SKM-1 (cell line): ENCODE data around the gene MST1R.
"Not testable (repeated sequence)": the region's sequence is repeated elsewhere in the genome, so short reads cannot be mapped to it uniquely, and the experiment has no call there.

ENCODE experiments used
- DNase-seq: peaks from one replicate; lab custom pipeline; 2025; ENCODE audit not compliant: unreplicated experiment; lab: John Stamatoyannopoulos, UW

Gene MST1R

DNA sequence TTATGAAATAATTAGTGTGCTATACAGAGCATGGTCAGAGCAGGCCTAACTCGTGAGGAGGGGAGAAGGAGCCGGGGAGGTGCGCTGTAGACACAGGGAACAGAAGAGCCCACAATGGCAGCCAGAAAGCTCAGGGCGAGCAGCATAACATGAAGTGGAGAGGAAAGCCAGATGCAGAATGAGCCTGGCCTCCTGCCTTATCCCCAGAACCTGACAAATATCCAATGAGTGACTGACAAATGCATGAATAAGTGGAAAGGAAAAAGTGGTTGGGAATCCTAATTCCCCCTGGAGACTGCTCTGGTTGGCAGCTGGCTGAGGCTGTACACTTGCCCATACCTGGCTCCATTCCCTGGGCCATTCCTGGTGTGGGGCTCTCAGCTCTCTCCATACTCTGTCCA, 9.2 kb upstream of the MST1R start:
- DNase-seq, result no peak

DNA sequence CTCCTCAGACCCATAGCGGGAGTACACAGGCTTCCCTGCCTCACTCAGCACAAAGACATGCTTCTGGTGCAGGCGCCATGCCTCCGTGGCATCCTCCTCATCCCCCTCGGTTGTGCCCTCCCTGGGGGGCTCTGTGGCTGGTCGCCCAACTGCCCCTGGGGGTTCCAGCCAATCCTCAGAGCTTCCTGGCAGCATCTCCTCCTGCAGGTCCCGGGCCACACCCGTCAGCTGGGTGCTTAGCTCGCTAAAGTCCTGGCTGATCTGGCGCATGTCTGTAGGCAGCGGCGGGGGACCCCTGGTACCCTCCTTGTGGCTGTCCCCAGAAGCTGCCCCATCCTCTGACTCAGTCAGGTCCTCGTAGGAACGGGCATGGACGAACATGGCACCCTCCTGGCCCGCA, 7.9 kb upstream of the MST1R start:
- no peak for DNase-seq

DNA sequence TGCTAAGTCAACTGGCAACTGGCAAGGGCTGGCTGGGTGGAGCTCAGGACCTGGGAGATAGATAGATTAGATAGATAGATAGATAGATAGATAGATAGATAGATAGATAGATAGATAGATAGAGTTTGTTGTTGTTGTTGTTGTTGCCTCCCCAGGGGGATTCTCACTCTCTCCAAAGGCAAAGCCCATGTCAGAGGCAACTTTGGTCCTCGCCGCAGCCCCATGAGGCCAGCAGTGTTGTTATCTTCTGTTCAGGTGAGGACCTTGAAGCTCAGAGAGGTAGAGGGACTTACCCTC, 7.4 kb upstream of the MST1R start:
- no peak for DNase-seq

DNA sequence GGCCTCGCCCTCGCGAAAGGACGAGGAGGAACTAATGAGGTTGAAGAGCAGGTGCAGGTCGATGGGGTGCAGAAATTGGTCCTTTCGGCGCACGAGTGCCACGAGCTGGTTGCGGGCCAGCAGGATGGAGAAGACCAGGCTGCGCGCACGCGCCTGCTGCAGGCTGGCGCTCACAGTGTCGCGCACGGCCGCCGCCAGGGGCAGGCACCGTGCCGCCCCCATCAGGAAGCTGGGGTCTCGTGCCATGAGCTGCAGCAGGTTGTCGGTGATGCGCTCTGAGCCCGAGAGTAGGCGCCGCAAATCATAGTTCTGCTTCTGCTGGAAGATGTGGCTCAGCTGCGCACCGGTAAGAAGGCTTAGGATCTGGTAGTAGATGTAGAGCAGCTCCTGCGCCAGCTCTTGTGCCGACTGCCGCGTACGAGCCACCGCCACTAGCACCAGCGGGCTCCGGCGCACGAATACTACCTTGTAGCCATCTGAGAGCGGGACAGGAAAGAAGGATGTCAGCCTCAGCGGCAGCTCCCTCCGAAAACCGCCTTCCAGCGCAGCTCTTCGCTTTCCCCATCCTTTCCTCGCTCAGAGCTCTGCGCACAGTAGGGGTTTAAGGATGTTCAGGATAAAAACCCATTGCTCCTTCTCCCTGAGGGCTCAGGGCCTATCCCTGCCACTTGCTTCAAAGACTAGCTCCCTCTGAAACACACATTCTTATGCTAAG, 6.9 kb upstream of the MST1R start:
- DNase-seq, result no peak

DNA sequence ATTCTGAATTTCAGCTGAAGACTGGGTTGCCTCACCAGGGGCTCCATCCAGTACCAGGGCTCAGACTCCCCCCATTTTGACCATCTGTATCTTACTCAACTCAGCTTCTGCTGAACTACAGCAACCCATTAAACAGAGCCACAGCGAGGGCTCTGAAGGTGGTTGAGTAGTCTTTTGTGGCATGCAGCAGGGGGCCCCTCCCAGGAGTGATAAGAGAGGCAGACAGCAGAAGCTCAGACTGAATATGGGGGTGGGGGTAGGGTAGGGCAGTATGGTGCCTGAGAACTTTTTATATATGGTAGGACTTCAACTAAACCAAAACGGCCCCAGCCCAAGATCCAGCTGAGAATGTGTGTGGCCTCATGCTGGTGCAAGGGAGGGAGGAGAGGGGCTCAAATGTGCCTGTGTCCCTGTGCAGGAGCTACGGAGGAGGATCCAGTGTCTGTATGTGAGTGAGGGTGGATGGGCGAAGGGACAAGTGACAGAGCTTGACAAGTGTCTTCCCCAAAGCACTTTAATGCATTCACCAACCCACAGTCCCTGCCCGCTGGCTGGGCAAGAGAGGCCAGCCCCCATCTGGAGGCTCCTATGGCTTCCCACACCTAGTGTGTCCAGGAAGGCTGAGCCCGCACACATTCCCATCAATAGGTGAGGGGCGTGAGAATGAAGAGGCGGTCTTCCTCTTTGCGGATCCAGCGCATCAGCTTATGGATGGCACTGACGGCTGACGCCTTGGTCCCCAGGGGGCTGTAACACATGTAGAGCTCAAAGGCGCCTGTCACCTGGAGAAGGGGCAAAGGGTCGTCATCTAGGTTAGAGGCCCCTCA, 4.9 kb upstream of the MST1R start:
- DNase-seq, result no peak

DNA sequence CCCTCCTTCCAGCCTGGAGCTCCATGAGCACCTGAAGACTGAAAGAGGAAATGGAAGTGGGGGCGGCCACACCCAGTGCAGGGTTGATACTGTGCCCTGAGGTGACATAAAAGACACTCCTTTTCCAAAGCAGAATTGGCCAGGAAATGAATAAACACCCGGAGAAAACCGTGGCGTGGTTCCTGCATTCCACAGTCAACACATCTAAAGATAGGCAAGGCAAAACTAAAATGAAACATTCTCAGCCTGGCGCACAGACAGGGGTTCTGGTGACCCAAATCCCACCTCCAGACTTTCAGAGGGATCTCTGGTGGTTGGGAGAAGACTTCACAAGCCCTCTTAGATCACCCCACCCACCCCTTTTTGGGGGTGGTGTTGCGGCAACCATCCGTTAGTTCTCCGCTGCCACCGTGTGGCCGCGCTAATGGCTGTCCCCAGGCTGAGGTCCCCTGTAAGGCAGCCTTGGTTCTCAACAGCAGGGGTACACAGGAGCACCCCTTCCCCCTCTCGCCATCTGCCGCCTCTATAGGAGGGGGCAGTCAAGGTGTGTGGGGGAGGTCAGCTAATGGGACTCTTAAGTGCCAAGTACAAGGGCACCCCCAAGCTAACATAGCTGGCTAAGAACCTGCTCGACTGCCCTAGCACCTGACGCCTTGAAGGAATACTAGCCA, 2.5 kb upstream of the MST1R start:
- no peak for DNase-seq

DNA sequence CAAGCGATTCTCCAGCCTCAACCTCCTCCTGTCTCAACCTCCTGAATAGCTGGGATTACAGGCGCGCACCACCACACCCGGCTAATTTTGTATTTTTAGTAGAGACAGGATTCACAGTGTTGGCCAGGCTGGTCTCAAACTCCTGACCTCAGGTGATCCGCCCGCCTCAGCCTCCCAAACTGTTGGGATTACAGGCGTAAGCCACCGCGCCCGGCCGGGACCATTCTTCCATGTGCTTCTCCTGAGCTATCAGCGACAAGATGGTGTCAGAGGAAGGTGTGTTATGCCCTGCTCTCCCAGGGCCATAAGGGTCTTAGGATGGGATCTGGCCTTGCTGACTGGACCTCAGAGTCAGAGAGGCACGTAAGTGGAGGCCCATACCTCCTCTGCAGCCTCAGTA, 775 bp upstream of the MST1R start:
- DNase-seq, result not testable (repeated sequence)

DNA sequence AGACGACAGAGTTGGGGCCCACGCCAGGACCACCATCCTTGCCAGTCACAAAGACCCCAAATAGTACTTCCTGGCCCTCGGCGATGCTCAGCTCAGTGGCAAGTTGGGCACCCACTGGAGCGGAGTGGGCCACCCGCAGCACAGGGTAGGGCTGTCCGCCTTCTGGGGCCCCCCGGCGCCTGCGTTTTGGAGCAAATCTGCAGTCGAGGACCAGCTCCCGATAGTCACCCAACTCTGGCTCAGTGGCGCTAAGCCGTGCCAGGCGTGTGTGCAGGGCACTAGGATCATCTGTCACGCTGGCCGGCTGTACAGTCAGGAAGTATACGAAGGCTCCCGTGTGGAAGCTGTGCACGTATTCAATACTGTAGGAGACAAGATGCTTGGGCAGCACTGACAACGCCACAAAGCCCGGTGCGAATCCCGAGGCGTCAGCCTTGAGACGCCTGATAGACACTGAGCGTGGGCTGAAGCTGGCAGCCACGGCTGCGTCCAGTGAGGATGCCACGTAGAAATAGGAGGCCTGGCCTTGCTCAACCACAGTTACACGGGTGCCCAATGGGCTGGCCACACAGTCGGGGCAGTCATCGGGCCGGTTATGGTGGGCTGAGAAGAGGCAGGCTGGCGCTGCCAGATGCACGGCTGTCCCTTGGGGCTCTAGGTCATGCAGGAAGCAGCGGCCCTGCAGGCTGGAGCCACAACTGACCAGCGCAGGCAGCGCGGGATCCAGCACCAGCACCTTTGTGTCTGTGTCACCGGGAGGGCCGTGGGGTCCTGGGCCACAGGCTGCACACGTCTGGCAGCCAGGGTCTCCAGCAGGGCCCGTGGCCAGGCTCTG, 945 bp downstream of the MST1R start:
- no peak for DNase-seq

DNA sequence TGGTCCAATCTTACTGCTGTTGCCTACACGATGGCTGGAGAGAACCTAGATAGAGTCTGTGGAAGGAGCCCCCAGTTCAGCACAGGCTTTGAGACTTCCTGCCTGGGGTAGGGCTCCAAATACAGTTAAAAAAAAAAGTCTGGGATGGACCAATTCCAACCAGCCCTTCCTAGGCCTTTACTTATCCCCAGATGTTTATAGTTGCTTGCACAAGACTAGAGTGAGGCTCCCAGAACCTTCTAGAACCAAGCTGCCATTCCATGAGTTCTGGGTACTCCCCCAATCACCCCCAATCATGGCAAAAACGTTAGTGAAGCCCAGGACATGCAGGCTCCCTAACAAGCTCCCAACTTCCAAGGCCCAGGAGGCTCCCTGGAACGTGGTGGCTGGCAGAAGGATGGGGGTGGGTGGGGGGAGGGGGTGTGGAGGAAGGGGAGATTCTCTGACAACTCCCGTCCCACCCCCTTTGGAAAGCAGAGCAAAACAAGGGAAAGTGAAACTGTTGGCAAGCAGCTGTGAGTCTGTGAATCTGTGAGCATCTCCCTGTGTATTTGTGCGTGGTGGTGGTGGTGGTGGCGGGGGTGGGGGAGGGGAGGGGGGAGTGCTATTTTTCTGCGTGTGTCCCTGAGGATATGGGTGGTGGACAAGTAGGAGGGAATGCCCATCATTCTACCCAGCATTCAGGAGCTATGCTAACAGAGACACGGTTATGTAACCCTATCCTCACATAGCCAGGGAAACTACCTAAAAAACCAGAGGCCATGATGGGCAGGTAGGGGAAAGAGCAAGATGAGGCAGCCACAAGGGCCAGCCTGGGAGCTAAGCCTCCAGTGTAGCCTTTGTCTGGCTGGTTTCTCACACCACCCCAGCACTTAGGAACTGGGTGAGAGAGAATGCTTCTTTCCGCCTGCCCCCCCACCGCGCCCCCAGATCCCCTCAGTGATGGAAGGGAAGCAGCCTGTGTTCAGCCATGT, 2.0 kb downstream of the MST1R start:
- no peak for DNase-seq

DNA sequence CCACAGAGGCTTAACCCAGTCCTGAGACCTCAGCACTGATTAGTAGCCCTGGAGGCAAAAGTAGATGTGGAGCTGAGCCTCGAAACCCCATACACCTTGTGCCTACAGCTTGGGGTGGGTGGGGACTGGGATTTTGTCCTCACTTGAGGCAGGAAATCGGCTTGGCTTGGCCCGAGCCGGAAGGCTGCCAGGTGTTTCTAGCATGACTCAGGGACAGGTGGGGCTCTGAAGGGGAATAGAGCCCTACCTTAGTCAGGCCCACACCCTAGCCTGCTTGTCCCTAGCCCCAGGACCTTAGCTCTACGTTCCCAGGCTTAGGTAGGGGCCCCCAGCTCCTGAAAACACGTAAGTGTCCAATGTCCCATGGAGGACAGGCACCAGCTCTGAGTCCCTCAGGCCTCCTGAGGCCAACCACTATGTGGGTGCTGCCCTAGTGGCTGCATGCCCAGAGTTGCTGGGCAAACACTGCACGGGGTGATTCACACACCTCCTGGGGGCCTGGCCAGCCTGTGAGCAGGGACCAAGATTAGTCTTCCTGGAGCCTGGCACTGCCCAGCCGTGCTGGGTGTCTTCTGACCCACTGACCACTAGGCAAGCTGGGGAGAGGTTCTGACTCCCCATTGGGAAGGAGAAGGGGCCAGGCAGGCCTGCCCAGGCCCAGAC, 3.1 kb downstream of the MST1R start:
- DNase-seq, result no peak

DNA sequence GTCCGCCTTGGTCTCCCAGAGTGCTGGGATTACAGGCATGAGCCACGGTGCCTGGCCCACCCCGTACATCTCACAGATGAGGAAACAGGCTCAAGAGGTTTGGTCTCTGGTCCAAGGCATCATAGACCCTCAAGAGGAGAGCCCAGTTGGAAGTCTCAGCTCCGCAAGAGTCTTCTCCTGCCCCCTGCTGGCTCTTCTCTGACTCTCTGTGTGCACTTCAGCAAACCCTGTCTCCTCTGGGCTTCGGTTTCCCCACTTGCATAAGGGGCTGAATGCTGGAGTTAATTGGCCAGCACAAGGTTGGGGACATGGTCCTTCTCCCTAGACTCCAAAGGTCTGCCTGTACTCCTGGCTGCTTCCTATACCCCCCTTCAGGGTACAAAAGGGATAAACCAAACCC, 3.9 kb downstream of the MST1R start:
- no peak for DNase-seq

DNA sequence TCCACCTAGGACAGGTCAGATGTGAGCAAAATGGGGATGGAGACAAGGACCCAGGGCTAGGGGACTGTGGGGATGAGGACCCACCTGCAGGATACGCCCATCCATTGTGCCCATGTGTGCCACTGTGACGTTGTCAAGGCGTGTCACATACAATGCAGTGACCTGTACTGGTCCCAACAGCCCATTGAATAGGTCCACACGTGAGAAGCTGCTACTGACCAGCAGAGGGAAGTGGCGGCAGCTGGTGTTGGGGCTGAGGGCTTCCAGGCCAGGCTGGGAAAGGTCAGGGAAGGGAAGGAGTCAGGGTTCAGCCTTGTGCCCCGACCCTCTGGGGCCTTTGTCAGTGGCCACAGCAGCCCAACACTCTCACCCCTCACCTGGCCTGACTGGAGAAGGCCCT, 4.7 kb downstream of the MST1R start:
- no peak for DNase-seq

DNA sequence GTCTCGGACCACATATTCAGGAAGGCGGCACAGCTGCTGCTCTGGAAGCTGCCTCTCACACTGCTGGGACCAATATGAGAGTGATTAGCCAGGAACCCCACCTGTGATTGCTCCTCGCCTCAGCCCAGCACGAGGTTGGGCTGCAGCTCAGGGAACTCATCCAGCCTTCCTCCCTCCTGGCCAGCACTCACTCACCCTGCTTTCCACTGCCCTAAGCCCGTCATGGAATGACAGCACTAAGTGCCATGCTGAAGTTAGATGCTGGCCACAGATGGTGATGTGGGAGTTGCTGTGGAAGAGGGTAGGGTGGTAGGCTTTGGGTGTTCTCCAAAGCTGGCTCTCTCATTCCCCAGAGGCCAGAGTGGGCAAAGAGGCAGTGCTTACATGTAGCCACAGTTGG, 7.3 kb downstream of the MST1R start:
- DNase-seq, result no peak

DNA sequence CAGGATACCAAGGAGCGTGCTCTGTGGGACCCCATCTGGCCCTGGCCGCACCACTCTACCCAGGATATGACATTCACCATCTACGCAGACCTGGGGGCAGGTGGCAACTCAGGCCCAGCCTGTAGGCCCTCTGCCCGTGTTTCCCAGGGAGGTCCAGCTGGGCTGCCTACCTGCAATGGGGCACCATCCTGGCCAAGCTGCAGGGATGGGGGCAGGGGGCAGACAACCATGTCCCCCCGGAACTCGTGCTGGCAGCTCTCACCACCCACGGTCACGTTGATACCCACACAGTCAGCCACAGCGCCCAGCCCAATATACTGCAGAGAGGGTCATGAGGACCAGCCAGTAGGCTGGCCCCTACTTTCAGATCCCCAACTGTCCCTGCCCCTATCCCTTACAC, 7.9 kb downstream of the MST1R start:
- no peak for DNase-seq

DNA sequence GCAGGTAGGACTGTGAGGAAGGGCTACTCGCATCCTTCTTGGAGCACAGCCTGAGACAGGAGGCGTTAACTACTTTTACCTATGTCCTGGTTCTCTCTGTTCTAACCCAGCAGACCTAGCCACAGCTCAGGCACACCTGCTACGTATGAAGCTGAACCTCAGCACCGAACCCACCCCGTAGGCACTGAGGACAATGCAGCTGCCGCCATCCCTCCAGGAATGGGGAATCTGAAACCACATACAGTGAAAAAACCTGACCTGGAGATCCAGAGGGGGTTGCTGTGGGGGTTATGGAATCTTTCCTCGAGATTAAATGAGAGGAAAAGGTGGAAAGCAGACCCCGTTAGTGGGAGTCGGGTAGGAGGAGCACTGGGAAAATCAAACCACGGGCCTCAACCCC, 14.4 kb downstream of the MST1R start:
- no peak for DNase-seq

DNA sequence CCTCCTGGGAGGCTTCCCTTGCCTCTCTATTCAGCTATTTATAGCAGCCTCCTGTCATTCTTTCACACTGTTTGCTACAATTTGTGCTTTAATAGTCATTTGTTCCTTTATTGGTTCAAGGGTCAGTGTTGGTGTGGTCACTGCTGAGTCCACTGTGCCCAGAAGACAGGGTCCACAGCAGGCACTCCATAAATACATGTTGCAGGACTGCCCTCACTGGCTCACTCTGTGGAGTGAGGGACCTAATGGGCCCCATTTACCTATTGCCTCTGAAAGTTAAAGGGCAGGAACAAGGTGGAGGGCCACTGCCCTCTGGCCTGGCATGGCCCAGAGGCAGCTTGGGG, 16.8 kb downstream of the MST1R start:
- no peak for DNase-seq

DNA sequence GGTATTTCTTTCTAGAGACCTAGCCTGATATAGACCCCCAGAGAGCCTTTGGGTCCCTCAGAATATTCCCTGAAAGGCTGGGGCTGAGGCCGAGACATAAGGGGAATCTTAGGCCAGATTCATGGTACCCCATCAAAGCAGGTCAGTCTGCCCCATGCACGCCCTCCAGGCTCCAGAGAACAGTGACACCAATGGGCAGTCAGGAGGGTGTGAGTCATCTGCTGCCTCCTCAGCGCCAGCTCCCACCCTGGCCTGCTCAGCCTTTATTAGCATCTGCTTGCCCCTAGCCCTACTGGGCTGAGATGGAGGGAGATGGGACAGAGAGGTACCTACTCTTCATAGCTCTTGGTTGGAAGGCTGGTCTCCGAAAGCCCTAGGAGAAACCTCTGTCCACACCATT, 19.7 kb downstream of the MST1R start:
- DNase-seq, result no peak

DNA sequence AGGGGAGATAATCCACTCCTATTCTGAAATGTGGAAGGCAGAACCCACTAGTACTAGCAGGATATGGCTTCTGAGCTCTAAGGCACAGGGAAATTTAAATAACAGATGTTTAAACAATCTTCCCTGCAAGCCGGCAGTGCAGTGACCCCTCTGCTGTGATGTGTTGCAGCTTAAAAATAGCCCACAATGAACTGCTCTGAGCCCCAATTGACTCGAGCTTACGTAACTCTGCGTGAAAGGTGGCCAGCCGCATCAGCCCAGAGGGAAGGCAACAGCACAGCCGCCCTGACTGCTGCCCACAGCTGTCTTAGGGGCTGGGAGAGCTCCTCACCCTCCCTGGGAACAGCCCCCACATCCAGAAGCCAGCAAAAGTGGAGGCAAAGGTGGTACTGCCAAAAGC, 21.5 kb downstream of the MST1R start:
- no peak for DNase-seq

DNA sequence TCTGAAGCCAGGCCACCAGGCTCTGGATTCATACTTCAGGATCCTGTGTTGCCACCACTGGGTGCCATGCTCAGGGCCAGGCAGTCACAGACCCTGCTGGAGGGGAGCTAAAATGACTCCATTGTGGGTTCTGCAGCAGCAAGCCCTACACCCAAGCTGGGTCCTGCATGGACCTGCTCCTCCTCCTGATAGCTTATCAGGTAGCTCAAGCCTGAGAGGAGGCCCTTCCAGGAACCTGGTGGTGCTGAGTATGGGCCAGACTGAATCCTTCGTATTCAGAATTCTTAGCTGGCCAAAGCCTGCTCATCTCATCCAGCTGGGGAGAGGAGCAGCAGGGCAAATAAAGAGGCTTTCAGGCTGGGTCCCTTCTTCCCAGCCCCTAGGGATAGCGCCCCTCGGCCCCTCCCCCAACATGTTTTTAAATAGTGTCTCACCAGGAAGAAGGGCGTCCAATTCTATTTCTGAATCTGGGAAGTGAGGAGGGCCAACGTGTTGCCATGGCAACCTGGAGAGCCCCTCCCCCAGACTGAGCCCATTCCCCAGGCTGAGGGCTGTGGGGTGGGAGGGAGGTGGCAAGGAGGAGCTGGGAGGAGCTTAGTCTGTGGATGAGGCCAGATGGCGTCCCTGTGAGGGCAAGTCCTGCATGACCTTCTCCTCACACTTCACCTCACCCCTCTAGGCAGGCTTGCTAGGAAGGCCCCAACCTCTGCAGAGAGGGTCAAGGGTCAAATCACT, 22.9 kb downstream of the MST1R start:
- DNase-seq, result no peak
